Ovary (tissue), 9 donors: ENCODE measurements around the gene INTS7. TPM values are rescaled to one million over a fixed set of nuclear protein-coding genes. Genes with fewer than 3 reads are reported as not detected.

Experiments
- DNase-seq, 5 donors: peaks; one replicate each; pipeline ENCODE4 v3.0.0-alpha.2; 2019 to 2020
- H3K27ac ChIP-seq, 2 donors: fragments of 200-600 bp; one replicate each; pipeline versions ENCODE4 v1.5.1 to v1.8.0; 2019 to 2022
- H3K27me3 ChIP-seq: fragments of 200-600 bp; one replicate; pipeline ENCODE4 v1.8.0; 2022
- H3K36me3 ChIP-seq: fragments of 200-600 bp; sonication (generic); one replicate; pipeline ENCODE4 v1.5.1; 2019
- H3K4me1 ChIP-seq: one replicate; pipeline ENCODE4 v1.8.1; 2013; ENCODE audit warnings: mild to moderate bottlenecking, moderate library complexity; ENCODE audit not compliant: insufficient read depth
- H3K4me3 ChIP-seq: fragments of 200-600 bp; sonication (generic); one replicate; pipeline ENCODE4 v1.5.1; 2017
- H3K9me3 ChIP-seq, 2 donors: fragments of 200-600 bp in 1 of 2; sonication (generic) in 1 of 2; one replicate each; pipeline versions ENCODE4 v1.5.1 to v1.8.1; 2013 to 2019; ENCODE audit warnings: mild to moderate bottlenecking in 1 of 2, moderate library complexity in 1 of 2
- EP300 ChIP-seq: sonication (generic); formaldehyde crosslinking; IDR thresholded peaks from one replicate; pipeline ENCODE4 v1.6.1; 2017; ENCODE audit warnings: antibody characterized with exemption
- POLR2A ChIP-seq: fragments of 450-650 bp; IDR thresholded peaks from one replicate; pipeline ENCODE4 v1.6.1; 2017; ENCODE audit warnings: antibody characterized with exemption, mild to moderate bottlenecking, moderate library complexity
- WGBS, 3 donors: extraction: QIAGEN DNeasy Blood & Tissue Kit in 1 of 3; methylation state at CpG; one replicate each; pipeline versions ENCODE4 v1.1.5 to v1.1.7; 2013 to 2017; 5-methylcytosine and 5-hydroxymethylcytosine counted together
- intact Hi-C, 4 donors: fragments of 100-400 bp; cut with DNase I; formaldehyde crosslinking; loops; one replicate each; pipeline versions ENCODE4 v1.11.0 to v1.15.1; 2022 to 2023
- polyA plus RNA-seq, 2 donors: library from polyadenylated mRNA; stranded (reverse); fragments of 200-250 nt in 1 of 2; fragments of 350-450 nt in 1 of 2; fragmentation: Illumina TruSeq in 1 of 2; extraction: RNeasy Lipid Tissue Mini Kit (QIAGEN cat#74804) in 1 of 2; gene quantifications; one replicate each; pipeline ENCODE4 v1.2.3, GENCODE V29; 2013 to 2014
- total RNA-seq, 7 donors: library from RNA; depleted of rRNA in 2 of 7; stranded (reverse); fragments of >200 nt in 2 of 7; fragmentation: NEBNext Ultra II Directional in 3 of 7; extraction: Animal tissue kit (Norgen Biotek cat#: 25700) in 3 of 7; gene quantifications; one replicate each; pipeline versions ENCODE4 v1.1.0 to v1.2.4, GENCODE V29; 2016 to 2023
- TF ChIP-seq, protein P1 (sequence below), 3 donors: fragments of 450-650 bp in 2 of 3; fragments of 200-600 bp in 1 of 3; IDR thresholded peaks; one replicate each; pipeline versions ENCODE4 v1.5.1 to v1.8.0; 2016 to 2022; ENCODE audit warnings: antibody characterized with exemption in 3 of 3, mild to moderate bottlenecking in 1 of 3
- donor health status: DM: no; HTN: no; CAD: no; lungs with moderate emphysema.
- donor health status: DM: no; HTN: no; CAD: no.
- donor health status: Bipolar disorder and iron deficiency.
- donor health status: DM: yes; HTN: yes; CAD: no.
- donor health status: DM: no; HTN: no; CAD: no.
- donor health status: DM: yes; HTN: yes; CAD: no.

The INTS7 gene
- total and polyA plus RNA-seq, 9 donors: 4.0 to 19.1 (median 7.0) TPM

DNA sequence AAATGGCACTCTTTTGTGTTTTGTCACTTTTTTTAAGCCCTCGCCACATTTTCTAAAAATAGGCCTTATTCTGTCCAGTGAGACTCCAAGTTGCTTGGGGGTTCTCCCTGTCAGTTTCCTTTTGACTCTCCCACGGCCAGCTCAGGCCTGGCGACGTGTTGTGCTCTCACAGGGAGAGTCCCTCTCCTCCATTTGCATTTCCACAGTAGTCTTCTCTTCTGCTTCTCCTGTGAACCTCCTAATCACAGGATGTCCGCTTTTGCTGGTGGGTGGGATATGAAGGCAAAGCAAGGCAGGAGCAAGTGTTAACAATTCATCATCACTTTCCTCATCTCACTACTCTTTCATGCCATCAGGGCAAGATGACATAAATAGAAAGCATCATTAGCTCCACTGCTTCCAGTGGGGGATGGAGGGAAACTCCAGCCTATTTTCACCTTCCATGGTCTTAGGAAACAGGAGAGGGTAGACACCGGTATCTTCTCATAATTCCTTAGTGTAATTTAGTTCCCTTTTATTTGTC is 99.8 kb downstream of the INTS7 start:
- 68 to 71% (median 70%) methylated on average over 6 of the region's 6 CpGs for WGBS, 3 donors
- H3K9me3 ChIP-seq: no peaks in the 10 kb centered on the region
- intact Hi-C loops: no loop called here
- no peaks in the 10 kb centered on the region for H3K36me3 ChIP-seq
- peaks cover 5% of the 10 kb centered on the region for H3K4me1 ChIP-seq
- H3K27me3 ChIP-seq: no peaks in the 10 kb centered on the region
- TF ChIP-seq EP300: no peak
- no peak for TF ChIP-seq POLR2A
- TF ChIP-seq, protein P1, sequence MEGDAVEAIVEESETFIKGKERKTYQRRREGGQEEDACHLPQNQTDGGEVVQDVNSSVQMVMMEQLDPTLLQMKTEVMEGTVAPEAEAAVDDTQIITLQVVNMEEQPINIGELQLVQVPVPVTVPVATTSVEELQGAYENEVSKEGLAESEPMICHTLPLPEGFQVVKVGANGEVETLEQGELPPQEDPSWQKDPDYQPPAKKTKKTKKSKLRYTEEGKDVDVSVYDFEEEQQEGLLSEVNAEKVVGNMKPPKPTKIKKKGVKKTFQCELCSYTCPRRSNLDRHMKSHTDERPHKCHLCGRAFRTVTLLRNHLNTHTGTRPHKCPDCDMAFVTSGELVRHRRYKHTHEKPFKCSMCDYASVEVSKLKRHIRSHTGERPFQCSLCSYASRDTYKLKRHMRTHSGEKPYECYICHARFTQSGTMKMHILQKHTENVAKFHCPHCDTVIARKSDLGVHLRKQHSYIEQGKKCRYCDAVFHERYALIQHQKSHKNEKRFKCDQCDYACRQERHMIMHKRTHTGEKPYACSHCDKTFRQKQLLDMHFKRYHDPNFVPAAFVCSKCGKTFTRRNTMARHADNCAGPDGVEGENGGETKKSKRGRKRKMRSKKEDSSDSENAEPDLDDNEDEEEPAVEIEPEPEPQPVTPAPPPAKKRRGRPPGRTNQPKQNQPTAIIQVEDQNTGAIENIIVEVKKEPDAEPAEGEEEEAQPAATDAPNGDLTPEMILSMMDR (IDR thresholded peaks at IDR 0.05): no peak
- DNase-seq: no peak
- no peak overlapping the region for H3K4me3 ChIP-seq
- H3K27ac ChIP-seq: no peak overlapping the region

DNA sequence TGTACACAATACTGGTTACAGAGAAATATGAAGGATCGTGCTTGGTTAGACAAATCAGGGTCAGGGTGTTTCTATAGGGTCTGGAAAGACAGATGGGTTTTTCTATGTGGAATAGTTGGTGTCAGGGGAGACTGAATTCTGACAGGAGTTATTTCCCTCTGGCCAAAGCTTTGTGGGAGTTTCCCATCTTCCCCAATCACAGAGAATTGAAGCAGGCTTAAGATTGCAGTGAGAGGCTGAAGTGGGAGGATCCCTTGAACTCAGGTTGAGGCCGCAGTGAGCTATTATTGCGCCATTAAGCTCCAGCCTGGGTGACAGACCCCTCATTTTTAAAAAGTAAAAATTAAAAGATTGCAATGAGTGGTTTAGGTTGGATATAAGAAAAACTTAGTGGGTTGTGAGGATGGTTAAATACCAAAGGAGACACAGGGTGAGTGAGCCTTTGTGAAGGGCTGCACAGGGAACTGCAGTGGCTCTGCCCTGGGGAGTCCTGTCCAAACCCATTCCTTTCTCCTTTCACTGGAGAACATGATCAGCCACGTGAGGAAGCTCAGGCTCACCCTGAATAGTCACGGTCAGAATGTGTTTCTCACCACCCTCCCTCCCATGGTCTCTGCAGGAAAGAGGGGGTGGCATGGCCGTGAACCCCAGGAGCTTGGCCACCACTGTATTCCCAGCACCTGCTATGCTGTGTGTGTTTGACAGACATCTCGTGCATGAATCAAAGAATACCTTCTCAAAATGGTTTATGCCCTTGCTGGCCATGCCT is 101.2 kb downstream of the INTS7 start:
- DNase-seq: no peak

DNA sequence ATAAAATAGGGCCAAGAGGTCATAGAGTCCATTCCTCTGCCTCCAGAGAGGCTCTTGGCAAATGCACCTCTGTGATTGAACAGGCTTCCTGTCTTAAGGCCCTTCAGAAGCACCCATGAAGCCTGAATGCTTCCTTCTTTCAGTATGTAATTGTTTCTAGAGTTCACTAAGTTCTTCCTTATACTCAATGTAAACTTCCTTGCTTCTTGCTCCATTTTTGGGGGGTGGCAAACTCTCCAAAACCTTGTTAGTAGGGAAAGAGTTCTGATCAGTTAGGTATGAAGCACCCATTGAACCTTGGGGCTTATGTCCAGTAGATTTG is 102.5 kb downstream of the INTS7 start:
- H3K27ac ChIP-seq: no peak overlapping the region
- H3K4me1 ChIP-seq: no peaks in the 10 kb centered on the region
- no peak for DNase-seq
- no peaks in the 10 kb centered on the region for H3K36me3 ChIP-seq
- H3K27me3 ChIP-seq: no peaks in the 10 kb centered on the region
- no peak overlapping the region for H3K4me3 ChIP-seq
- no peaks in the 10 kb centered on the region for H3K9me3 ChIP-seq
- TF ChIP-seq POLR2A (no peak), EP300 (no peak)
- TF ChIP-seq, protein P1 (IDR thresholded peaks at IDR 0.05): no peak
- intact Hi-C loops: no loop called here

More for the DNA sequence above, 101.2 kb downstream of the INTS7 start:
- 53 to 71% (median 59%) methylated on average over 7 of the region's 7 CpGs for WGBS, 3 donors
- no peaks in the 10 kb centered on the region for H3K36me3 ChIP-seq
- intact Hi-C loops: no loop called here
- peaks cover under 1% of the 10 kb centered on the region for H3K4me1 ChIP-seq
- TF ChIP-seq, protein P1 (IDR thresholded peaks at IDR 0.05): no peak
- TF ChIP-seq POLR2A (no peak), EP300 (no peak)
- H3K4me3 ChIP-seq: no peak overlapping the region
- H3K9me3 ChIP-seq: no peaks in the 10 kb centered on the region
- no peaks in the 10 kb centered on the region for H3K27me3 ChIP-seq
- no peak overlapping the region for H3K27ac ChIP-seq

DNA sequence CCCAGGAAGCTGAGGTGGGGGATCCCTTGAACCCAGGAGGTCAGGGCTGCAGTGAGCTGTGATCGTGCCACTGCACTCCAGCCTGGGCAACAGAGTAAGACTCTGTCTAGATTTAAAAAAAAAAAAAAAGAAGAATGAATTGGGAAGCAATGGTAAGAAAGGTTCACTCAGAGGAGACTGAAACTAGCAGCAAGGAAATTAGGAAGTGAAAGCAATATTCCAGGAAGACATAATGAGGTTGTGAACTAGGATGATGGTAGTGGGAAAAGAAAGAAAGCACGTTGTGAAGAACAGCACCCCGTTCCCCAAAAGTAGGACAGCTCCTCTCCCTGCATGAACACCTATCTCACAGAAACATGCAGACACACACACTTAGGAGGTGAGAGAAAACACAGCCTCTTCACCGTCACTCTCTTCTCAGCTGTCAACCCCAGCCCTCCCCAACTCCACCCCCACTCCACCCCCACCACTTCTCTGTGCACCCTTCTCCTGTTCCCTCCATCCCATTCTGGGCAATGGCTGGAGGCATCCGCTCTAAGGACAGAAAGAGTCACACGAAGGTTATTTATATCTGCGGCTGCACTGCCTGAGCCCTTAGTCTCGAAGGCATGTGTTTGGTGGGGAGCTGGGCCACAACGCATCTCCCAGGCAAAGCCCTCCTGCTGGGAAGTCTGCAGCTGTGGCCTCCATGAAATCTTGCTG is 103.0 kb downstream of the INTS7 start:
- H3K36me3 ChIP-seq: no peaks in the 10 kb centered on the region
- 47 to 61% (median 60%) methylated on average over 9 of the region's 9 CpGs for WGBS, 3 donors
- no peak overlapping the region for H3K27ac ChIP-seq
- TF ChIP-seq, protein P1 (IDR thresholded peaks at IDR 0.05): no peak
- TF ChIP-seq POLR2A: no peak
- TF ChIP-seq EP300: no peak
- DNase-seq: no peak
- H3K9me3 ChIP-seq: no peaks in the 10 kb centered on the region
- H3K4me1 ChIP-seq: no peaks in the 10 kb centered on the region
- H3K4me3 ChIP-seq: no peak overlapping the region
- H3K27me3 ChIP-seq: no peaks in the 10 kb centered on the region
- intact Hi-C loops: no loop called here
